Measurements from ENCODE around the gene BPIFA3.

BPIFA3 gene

GRCh38 chr20:33272155-33272873, 55.2 kb downstream of the BPIFA3 start:
- no peak for DNase-seq

DNA sequence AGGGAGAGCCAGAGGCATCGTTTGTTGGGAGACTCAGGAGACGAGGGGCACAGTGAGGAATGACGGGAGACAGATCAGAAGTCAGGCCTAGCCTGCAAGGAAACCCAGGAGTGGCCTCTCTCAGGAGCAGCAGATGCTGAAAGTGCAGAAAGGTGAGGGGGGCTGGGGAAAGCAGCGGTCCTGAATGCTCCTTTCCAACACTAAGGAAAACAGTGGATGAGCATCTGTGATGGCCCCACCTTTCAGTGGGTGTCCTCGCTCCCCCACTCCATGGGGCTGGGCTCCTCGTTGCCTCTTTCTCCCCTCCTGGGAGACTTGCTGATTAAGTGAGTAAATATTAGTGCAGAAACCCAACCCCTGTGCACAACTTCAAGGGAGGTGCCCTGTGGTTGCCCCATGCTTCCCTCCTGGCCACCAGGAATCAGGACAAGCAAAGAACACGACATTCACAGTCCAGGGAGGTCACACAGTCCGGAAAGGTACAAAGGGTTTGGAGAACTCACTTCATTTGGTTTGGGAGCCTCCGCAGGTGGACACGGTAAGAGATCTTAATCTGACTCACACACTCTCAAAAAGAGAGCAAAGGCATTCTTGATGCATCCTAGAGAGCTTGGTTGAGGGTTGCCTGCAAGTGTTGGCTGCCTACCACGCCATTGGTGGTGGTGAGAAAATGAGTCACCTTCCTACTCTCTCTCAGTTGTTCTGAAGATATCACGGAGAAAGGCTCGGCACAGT, 56.1 kb downstream of the BPIFA3 start:
- no peak for DNase-seq

GRCh38 chr20:33275215-33275614, 58.1 kb downstream of the BPIFA3 start:
- no peak for DNase-seq

DNA sequence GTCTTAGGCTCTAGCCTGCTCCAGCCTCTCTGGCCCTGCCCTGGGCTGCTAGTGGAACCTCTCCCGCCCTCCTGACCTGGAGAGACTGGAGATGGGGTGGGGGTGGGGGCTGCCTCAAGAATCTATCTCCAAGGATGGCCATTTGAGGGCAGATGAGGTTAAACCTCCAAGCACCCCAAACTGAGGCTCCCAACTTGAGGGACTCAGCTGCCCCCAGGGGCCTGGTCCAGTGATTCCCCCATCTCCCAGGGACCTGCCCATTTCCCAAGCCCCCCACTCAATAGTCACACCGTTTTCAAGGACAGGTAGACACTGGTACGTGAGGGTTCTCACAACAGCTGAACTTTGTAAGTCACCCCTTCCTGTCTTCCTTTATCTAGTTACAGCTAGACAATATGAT, 58.7 kb downstream of the BPIFA3 start:
- no peak for DNase-seq

- DNase-seq = no peak
Measured at GRCh38 chr20:33276303-33277113, 59.4 kb downstream of the BPIFA3 start.
